Measurements from ENCODE around the gene TSC1. TPM values are rescaled to one million over a fixed set of nuclear protein-coding genes. Genes with fewer than 3 reads are reported as not detected.

TSC1 gene
- total RNA-seq, 1 donor from 2014 or later, result 50.9 TPM

DNA sequence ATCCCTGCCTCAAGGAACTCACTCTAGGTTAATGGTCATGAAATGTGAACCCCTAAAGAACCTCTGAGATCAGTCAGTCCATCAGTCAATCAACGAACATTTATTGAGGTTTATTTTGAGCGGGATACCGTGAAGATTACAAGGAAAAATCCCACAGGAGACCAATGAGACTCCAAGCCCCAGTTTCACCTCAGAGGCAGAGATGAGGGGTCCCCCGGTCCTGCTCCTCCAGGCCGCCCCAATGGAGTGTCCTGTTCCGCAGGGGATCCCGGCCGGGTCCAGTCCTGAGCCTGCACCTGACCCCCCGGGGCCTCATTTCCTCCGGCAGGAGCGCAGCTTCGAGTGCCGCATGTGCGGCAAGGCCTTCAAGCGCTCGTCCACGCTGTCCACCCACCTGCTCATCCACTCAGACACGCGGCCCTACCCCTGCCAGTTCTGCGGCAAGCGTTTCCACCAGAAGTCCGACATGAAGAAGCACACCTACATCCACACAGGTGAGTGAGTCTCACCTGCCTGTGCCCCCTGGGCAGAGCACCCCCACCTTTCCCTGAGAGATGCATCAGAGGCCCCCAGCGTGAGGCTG, 45.1 kb upstream of the TSC1 start:
- no peaks in the 10 kb centered on the region for H3K36me3 Mint-ChIP-seq (ENCODE audit: low read depth)
- no peak overlapping the region for H3K4me3 Mint-ChIP-seq
- peaks cover 14% of the 10 kb centered on the region for H3K27me3 Mint-ChIP-seq (ENCODE audit: low read depth)
- peaks cover 4% of the 10 kb centered on the region for H3K9me3 Mint-ChIP-seq
- DNase-seq (ENCODE audit: low read depth, low spot score), result no peak
- H3K27ac Mint-ChIP-seq (ENCODE audit: unreplicated experiment), result no peak overlapping the region
- TF ChIP-seq, protein P1, sequence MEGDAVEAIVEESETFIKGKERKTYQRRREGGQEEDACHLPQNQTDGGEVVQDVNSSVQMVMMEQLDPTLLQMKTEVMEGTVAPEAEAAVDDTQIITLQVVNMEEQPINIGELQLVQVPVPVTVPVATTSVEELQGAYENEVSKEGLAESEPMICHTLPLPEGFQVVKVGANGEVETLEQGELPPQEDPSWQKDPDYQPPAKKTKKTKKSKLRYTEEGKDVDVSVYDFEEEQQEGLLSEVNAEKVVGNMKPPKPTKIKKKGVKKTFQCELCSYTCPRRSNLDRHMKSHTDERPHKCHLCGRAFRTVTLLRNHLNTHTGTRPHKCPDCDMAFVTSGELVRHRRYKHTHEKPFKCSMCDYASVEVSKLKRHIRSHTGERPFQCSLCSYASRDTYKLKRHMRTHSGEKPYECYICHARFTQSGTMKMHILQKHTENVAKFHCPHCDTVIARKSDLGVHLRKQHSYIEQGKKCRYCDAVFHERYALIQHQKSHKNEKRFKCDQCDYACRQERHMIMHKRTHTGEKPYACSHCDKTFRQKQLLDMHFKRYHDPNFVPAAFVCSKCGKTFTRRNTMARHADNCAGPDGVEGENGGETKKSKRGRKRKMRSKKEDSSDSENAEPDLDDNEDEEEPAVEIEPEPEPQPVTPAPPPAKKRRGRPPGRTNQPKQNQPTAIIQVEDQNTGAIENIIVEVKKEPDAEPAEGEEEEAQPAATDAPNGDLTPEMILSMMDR (conservative IDR thresholded peaks at IDR 0.05), result no peak
- H3K4me1 Mint-ChIP-seq, result peaks cover 3% of the 10 kb centered on the region

GRCh38 chr9:132989014-132989310, 44.5 kb upstream of the TSC1 start:
- H3K27ac Mint-ChIP-seq (ENCODE audit: unreplicated experiment), result no peak overlapping the region
- TF ChIP-seq, protein P1 (conservative IDR thresholded peaks at IDR 0.05), result no peak
- H3K9me3 Mint-ChIP-seq, result peaks cover 4% of the 10 kb centered on the region
- no peak for DNase-seq (ENCODE audit: low read depth, low spot score)
- no peaks in the 10 kb centered on the region for H3K4me1 Mint-ChIP-seq
- no peaks in the 10 kb centered on the region for H3K36me3 Mint-ChIP-seq (ENCODE audit: low read depth)
- H3K27me3 Mint-ChIP-seq (ENCODE audit: low read depth), result peaks cover 11% of the 10 kb centered on the region
- H3K4me3 Mint-ChIP-seq, result no peak overlapping the region

GRCh38 chr9:132988244-132989013, 44.0 kb upstream of the TSC1 start:
- Mint-ChIP-seq H3K9me3 (peaks cover 4% of the 10 kb centered on the region), H3K36me3 (ENCODE audit: low read depth) (no peaks in the 10 kb centered on the region), H3K4me1 (no peaks in the 10 kb centered on the region), H3K27me3 (ENCODE audit: low read depth) (peaks cover 11% of the 10 kb centered on the region), H3K27ac (ENCODE audit: unreplicated experiment) (no peak overlapping the region), H3K4me3 (no peak overlapping the region)
- TF ChIP-seq, protein P1 (conservative IDR thresholded peaks at IDR 0.05), result no peak
- no peak for DNase-seq (ENCODE audit: low read depth, low spot score)

DNA sequence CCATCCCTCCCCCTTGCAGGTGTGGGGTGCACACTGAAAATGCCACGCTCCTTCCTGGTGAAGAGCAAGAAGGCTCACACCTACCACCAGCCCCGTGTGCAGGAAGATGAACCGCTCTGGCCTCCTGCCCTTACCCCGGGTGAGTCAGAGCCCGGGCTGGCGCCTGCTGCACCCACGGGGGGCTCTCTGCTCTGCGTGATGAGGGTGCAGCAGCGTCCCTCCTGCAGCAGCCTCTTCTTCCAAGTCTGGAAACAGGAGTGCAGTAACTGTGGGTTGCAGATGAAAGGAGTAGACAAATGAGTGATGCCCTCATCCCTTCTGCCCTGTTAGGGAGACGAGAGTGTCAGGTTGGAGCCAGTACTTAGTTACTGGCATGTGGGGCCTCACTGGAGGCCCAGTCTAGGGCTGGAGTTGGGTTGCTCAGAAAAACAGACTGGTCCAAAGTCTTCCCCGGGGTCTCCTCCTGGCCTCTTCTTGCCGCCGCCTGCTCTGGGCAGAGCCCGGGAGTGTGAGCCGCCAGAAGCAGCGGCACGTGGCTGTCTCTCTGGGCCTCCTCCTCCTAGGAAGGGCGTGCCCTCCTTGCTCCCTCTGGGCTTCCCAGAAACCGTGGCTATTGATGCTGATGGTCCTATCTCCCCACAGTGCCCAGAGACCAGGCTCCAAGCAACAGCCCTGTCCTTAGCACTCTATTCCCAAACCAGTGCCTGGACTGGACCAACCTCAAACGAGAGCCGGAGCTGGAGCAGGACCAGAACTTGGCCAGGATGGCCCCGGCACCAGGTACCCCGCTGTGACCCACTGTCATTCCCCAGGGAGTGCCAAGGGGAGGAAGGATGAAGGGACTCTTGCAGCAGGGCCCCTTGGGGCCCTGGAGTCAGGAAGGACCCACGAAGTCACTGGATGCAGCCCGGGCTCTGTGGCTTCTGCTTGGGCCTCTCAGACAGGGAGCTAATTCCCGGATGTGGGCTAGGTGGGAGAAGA, 42.5 kb upstream of the TSC1 start:
- peaks cover 16% of the 10 kb centered on the region for H3K27me3 Mint-ChIP-seq (ENCODE audit: low read depth)
- H3K4me1 Mint-ChIP-seq, result no peaks in the 10 kb centered on the region
- no peak overlapping the region for H3K27ac Mint-ChIP-seq (ENCODE audit: unreplicated experiment)
- H3K36me3 Mint-ChIP-seq (ENCODE audit: low read depth), result no peaks in the 10 kb centered on the region
- H3K9me3 Mint-ChIP-seq, result peaks cover 4% of the 10 kb centered on the region
- TF ChIP-seq, protein P1 (conservative IDR thresholded peaks at IDR 0.05), result no peak
- no peak for DNase-seq (ENCODE audit: low read depth, low spot score)
- H3K4me3 Mint-ChIP-seq, result no peak overlapping the region

DNA sequence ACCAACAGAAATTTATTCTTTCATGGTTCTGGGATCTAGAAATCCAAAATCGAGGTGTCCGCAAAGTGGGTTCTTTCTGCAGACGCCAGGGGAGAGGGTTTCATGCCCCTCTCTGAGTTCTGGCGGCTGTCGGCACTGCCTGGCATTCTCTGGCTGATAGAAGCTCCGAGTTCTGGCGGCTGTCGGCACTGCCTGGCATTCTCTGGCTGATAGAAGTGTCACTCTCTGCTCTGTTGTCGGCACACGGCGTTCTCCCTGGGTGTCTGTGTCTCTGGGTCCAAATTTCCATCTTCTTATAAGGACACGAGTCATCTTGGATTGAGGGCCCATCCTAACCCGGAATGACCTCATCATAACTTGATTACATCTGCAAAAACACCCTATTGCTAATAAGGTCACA, 41.7 kb upstream of the TSC1 start:
- Mint-ChIP-seq H3K4me1 (no peaks in the 10 kb centered on the region), H3K27ac (ENCODE audit: unreplicated experiment) (no peak overlapping the region), H3K27me3 (ENCODE audit: low read depth) (peaks cover 21% of the 10 kb centered on the region), H3K4me3 (no peak overlapping the region), H3K9me3 (peaks cover 4% of the 10 kb centered on the region), H3K36me3 (ENCODE audit: low read depth) (no peaks in the 10 kb centered on the region)
- TF ChIP-seq, protein P1 (conservative IDR thresholded peaks at IDR 0.05), result no peak
- DNase-seq (ENCODE audit: low read depth, low spot score), result no peak

Data from neural crest cell (in vitro differentiated cells).